GM18951 (cell line): Measurements from ENCODE around the gene ACTR3.
"Not testable (repeated sequence)": the region's sequence is repeated elsewhere in the genome, so short reads cannot be mapped to it uniquely, and the experiment has no call there.

Experiments
- POLR2A ChIP-seq: IDR thresholded peaks from 4 replicates; pipeline ENCODE4 v1.6.1; 2011; ENCODE audit warnings: mild to moderate bottlenecking; ENCODE audit not compliant: insufficient read length, insufficient read depth; ENCODE audit errors: extremely low read depth
- in situ Hi-C: fragments of 300-500 bp; cut with MboI; formaldehyde crosslinking; loops from one replicate; pipeline ENCODE4 v1.12.0; 2022; ENCODE audit warnings: low sequenced_read_pairs, mixed read lengths, inconsistent platforms; ENCODE audit not compliant: unreplicated experiment

ACTR3 gene

DNA sequence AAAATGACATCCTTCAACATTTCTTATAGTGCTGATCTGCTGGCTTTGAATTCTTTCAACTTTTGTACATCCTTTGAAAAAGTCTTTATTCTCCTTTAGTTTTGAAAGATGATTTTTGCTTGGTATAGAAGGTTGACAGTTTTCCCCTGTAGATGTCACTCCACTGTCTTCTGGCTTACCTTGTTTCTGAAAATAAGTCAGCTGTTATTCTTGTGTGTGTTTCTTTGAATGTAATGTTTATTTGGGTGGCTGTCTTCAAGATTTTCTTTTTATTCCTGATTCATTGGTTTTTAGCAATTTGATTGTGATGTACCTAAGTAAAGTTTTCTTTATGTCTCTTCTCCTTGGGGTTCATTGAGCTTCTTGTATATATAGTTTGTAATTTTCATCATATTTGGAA lies 47.6 kb downstream of the ACTR3 start:
- no peak for TF ChIP-seq POLR2A
- in situ Hi-C loops = no loop called here

DNA sequence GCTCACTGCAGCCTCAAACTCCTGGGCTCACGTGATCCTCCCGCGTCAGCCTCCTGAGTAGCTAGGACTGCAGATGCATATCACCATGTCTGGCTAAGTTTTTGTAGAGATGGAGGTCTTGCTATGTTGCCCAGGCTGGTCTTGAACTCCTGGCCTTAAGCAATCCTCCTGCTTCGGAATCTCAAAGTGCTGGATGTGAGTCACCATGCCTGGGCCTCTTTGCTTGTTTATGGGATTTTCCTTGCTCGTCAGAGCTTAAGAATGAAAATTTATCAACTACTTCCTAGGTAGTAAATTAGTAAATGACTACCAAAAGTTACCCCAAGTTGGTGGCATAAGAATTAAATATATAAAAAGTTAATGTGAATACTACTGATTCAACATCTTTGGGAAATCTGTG lies 51.0 kb downstream of the ACTR3 start:
- TF ChIP-seq POLR2A = no peak
- in situ Hi-C loops = no loop called here

DNA sequence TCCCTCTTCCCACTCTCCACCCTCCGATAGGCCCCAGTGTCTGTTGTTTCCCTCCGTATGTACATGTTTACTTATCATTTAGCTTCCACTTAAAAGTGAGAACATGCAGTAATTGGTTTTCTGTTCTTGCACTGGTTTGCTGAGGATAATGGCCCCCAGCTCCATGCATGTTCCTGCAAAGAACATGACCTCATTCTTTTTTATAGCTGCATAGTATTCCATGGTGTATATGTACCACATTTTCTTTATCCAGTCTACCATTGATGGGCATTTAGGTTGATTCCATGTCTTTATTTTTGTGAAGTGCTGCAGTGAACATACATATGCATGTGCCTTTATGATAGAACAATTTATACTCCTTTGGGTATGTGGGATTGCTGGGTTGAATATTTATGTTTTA lies 55.9 kb downstream of the ACTR3 start:
- in situ Hi-C loops = not testable (repeated sequence)

DNA sequence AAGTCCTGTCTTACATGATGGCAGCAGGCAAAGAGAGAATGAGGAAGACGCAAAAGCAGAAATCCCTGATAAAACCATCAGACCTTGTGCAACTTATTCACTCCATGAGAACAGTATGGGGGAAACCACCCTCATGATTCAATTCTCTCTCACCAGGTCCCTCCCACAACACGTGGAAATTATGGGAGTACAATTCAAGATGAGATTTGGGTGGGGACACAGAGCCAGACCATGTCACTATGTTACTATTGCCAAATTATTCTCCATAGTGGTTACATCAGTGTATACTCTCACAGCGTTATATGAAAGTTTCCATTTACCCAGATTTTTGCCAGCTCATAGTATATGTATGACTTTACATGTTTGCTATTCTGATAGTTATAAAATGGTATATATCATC lies 61.0 kb downstream of the ACTR3 start:
- in situ Hi-C loops = not testable (repeated sequence)

DNA sequence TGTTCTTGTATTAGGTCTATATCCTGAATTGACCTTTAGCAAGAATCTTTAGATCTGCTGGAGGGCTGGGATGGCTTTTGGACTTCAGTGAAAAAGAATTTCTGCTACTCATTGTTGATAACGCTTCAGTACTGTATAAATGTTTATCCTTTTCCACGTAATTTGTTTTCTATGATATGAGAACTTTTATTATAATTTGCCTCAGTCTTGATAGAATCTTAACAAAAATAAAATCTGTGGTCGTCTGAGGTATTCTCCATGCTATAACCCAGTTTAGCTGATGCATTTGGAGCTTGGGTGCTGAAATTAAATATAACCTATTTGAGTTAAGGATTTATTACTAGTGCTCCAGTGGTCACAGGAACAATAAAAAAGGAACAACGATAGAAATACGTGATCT lies 71.1 kb downstream of the ACTR3 start:
- TF ChIP-seq POLR2A = no peak
- in situ Hi-C loops = no loop called here

DNA sequence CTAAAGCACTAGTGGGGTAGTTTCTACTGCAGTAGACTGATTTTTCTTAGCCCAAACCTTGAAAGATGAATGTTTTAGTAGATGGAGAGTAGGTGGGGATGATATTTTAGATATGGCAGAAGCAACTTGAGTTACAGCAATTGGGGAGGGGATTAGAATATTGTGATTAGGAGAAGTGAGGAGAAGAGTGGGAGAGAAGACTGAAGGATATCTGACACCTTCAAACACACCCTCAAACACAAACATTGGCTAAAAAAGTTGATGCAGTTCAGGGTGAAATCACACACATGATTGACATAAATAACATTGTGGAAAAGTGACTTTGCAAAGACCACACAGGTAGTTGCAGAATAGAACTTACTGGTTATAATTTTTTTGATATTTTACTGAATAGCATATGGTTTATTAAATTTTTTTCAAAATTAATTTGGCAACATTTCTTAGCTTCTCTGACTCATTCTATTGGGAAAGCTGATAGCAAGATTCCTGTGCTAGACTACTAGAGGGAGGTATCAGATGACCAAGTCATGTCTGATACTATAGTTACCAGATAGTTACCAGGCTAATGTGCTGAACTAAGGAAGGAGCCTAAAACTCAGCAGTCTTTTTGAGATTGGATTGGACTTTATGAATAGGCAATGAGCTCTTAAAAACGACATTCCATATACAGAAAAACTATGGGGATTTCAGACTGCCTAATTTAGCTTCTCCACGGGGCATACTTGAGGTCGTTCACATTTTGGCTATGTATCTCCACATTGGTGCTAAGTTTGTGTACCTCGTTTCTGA lies 73.0 kb downstream of the ACTR3 start:
- in situ Hi-C loops = no loop called here
- TF ChIP-seq POLR2A = no peak

DNA sequence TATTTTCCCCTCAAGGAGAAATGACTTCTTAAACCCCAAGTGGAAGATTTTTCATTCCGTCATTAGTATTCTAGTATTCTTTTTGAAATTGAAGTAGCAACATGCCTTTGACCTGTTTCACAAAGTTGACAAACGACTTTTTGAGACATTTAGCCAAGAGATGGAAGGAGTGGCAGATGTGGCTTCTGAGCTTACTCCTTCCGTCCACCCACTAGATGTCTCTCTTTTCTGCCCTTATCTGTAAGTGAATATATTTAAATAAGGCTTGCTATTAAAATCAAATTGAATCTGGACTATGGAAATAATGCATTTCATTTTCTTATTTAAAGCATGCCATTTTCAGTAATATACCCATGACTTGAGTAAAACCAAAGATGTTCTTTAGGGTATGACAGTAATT lies 74.1 kb downstream of the ACTR3 start:
- no peak for TF ChIP-seq POLR2A
- in situ Hi-C loops = no loop called here

DNA sequence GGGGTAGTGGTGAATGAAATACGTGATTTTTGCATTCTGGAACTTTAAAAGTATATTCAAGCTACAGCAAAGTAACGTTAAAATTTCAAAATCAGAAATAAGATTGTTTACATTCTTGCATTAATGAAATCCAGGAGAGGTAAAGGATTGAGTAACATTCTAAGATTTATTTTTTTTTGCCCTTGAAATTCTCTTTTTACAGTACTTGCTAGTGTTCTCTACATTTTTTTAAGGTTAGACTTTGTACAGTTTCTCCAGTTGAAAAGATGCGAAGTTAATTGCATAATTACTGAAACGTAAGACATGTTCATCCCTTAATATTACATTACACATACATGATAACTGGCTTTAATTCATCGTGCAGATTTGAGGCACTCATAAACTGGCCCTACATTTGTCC lies 74.5 kb downstream of the ACTR3 start:
- in situ Hi-C loops = no loop called here
- no peak for TF ChIP-seq POLR2A

DNA sequence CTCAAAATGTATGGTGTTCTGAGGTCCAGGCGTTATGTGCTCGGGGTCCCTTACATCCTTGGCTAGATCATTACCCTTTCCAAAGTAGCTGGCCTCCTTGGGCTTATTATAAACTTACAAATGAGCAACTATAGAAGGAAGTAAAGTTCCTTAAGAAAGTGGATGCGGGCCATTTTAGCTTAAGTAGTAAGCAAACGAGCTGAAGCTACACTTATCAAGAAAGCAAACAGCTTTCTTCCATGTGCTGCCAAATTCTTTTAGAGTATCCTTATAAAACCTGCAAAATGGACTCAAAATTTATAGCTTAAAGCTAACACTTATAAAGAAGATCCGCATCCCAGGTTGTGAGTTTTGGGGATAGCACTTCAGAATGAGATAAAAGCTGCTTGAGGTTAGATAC lies 75.3 kb downstream of the ACTR3 start:
- in situ Hi-C loops = no loop called here
- no peak for TF ChIP-seq POLR2A

DNA sequence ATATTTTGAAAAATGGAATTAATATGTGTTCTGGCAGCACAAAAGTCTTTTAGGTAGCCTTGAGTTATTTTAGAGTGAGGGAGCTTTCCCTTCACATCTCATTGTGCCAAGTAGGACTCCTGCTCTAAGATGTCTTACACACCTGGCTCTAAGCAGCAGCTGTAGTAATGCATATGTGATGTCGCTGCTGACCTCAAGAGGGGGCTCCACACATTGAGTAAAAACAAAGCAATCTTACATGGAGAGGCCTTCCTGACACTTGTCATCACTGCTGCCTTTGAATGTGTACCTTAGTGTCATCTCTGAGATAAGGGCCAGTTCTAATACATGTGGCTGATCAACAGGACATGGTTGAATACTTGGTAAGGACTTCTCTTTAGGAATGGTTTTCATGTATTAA lies 75.8 kb downstream of the ACTR3 start:
- in situ Hi-C loops = no loop called here

DNA sequence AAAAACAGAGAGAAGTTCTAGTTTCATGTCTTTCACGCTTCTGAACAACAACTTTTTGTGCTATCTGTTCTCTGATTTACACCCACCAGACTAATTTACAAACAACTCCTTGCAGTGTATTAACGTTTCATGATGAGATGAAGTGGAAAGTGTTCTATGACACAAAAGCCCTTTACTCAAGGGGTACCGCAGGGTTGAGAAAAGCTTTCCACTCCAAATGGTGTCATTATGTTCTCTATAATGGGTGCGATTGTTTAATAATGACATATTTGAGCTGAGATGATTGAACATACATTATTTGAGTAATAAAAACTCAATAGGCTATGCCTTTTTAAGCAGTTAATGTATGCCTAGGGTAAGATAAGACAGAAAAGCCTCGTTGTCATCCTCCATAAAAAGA lies 76.3 kb downstream of the ACTR3 start:
- no peak for TF ChIP-seq POLR2A
- in situ Hi-C loops = no loop called here

More for the DNA sequence above, 75.8 kb downstream of the ACTR3 start:
- peak; percentile 13 for TF ChIP-seq POLR2A

DNA sequence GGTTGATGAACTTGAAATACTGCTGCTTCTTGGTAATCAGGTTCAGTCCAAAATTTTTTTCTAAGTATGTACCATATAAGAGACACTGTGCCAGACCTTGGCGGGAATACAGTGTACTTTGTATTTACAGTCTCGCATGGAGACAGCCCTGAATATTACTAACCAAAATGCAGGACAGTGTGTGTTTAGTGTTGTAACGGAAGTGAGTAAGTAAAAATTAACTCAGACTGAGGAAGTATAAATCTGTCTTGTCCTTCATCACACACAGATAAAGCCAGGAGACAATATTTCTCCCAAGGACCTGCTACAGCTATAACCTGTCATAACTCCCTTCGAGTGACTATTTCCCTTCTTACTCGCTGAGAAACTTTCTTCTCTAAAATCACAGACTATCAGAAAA lies 76.9 kb downstream of the ACTR3 start:
- in situ Hi-C loops = no loop called here
- TF ChIP-seq POLR2A = no peak

DNA sequence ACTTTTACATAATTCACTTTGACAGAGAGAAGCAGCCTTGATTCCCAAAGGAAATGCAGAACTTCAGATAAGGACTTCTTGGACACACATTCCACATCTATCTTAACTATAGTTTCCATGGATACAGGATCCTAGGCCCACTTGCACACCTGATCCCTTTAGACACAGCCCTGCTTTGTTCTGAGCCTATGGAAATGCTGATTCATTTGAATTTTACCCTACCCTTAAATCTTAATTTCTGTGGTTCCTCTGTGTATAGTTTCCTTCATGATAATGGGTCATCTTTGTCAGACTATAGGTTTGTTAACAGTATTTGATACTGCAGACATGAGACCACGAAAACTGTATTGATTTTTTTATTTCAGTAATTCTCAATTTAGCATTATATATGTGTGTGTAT lies 77.4 kb downstream of the ACTR3 start:
- no peak for TF ChIP-seq POLR2A

DNA sequence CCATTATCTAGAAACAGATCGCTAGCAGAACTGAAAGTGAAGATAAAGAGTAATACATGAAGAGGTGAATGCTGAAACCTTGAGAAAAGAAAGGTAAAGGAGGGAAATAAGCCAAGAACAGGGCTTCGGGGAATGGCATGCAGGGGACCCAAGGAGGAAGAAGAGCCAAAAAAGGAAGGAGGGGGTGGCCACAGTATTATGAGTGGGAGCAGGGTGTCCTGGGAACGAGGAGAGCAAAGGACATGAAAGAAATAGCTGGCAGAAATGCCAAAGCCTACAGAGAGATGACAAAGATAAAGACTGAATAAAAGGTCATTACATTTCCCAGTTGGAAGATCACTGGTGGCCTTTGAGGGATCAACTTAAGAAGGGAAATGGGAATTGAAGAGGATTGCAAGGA lies 82.9 kb downstream of the ACTR3 start:
- in situ Hi-C loops = no loop called here
- TF ChIP-seq POLR2A = no peak

More for the DNA sequence above, 77.4 kb downstream of the ACTR3 start:
- in situ Hi-C loops = no loop called here

DNA sequence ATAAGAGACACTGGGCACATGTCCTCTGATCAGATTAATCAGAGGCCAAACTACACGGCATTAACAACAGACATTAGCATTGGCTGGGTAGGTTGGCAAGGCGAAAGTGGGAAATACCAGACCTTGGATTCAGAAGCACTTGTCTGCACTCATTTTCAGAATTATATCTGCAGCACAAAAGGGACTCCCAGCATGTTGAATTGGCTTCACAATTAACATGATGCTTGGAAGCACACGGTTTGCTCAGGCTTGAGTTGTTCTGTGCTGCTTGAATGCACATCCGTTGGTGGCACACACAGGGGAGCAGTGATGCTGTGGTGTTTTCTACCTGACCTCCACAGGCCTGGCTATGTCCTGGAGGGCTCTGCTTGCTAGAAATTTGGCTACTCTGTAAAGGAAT lies 83.9 kb downstream of the ACTR3 start:
- TF ChIP-seq POLR2A = no peak
- in situ Hi-C loops = no loop called here
